ENCODE measurements around the gene PKP4.

Gene PKP4

DNA sequence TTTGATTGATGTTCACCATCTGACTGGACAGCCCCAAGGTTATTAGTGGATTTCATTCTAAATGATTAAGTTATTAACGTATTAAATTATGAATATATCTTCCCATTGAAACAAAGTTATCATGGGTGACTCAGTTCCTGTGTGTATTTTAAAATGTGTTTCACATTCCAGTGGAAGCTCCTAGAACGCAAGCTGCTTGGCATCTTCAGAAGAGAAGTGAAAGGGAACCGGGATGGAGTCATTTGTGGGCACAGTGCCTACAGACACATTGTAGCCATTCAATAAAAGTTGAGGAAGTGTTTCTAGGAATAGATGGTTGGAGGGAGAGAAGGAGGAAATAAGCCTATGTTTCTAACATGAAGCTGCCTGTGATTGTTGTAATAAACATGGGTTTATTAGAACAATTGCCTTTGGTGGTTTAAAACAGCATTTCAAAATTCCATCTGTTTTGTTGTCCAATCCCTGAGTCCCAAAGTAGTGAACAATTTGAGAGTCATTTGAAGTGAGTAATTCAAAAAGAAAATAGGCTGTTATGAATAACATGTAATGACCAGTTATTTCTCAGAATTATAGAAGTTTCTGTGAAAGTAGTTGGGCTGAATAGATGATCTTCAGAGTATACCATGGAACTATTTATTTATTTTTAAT, 143.5 kb downstream of the PKP4 start:
- DNase-seq: no peak

DNA sequence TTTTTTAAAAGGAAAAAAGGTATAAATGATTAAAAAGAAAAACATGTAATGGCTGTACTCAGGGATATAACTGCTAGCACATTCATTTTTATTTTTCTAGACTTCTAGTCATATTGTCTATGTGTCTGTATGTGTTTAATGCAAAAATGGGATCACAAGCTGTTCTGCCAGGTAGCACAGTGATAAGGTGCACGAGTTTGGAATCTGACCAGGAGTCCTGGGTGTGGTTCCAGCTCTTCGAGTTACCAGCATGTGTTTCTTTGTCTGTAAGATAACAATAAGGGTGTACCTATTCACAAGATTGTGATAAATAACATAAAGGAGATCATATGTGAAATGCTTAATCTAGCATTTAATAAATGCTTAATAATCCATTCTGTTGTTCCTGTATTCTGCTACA, 145.3 kb downstream of the PKP4 start:
- no peak for DNase-seq

DNA sequence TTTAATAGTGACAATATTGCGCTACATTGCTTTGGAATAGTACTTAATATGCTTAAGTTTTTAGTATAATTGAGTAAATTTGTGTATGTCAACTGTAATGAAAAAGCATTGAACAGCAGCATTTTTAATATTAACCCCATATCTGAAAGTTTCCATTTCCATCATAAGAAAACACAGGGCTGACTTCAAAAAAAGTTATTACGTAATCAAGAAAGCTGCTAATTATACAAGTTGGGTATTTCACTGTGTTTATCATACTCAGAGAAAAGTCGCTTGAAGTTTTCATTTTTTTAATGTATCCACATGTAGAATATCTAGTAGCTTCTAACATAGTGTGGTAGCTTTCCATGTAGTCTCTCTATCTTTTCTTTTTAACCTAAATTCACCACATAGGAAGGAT, 146.5 kb downstream of the PKP4 start:
- no peak for DNase-seq

DNA sequence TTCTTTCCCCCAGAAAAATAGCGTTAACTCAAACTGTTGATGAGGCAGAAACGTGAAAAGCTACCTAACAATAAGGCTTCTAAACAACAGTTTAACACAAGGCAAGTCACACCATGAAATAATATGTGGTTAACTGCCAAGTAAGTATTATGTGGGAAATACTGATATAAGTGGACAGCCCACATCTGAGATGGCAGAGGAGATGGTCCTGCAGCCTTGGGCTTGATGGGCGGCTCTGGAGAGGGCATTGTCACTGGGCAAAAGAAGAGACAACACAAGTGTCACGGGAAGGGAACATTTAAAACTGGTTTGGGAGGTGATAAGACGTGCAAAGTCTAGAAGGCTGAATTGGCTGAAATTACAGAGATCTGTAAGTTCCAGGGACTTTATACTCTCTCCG, 147.2 kb downstream of the PKP4 start:
- DNase-seq: no peak

DNA sequence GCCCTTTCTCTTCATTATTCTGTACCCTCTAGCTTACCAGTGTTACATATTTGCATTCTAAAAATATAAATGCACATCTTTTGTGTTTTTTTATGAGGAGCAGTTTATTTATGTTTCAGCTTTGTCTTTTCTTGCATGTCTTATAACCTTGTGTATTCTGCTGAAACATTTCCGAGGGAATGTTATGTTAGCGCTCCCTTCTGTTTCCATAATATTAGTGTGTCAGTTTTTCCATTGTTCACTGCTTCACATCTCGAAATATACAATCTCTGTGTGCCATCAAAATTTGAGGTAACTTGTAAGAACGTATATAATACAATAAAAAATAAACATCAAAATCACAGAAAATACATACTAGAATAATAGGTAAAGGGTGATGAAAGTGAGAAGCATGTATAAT, 153.3 kb downstream of the PKP4 start:
- DNase-seq: no peak

DNA sequence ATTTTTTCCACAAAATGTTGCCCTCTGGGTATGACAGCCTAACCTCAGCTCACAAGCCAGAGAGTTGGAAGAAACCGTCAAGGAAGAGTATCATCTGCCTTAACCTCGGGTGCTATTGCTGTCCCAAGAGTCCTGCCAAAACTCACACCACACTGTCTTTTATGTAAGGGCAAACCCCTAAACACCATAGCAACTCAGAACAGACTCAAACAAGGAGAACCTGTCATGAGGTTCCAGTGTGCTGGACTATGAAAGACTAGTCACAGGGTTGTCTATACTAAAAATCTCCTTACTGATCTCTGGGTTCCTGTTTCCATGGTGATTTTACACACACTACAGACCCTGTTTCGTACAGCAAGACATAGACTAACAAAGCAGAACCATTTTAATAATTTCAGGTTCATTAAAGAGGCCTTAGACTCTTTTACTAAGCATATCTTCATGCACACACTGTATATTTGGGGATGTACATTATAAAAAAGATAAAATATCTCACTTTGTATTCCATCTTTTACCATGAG, 159.8 kb downstream of the PKP4 start:
- DNase-seq: no peak

DNA sequence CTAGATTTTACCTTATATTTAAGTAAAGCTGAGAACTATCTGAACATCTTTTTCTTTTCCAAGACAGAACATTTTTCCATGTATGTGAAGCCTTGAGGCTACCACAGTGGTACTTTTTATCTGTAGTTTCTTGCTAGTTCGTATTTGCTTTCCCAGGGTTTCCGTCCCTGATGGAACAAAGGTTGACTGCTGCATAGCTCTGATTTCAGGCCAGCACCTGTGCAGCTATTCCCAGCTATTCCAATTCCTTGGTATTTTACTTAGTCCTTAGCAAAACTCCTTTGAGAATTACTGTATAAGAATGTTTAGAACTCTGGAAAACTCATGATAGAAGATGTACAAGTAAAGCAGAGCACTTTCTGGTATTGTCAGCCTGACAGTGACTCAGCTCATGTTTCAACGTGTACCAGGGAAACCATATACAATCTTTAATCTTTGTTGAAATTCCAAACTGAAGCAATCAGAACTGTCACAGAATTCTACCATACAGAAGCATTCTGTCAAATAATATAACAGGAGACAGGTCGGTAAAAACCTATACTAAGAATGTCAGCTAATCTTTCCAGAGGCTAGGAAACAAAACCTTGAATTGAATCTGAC, 162.2 kb downstream of the PKP4 start:
- DNase-seq: no peak

DNA sequence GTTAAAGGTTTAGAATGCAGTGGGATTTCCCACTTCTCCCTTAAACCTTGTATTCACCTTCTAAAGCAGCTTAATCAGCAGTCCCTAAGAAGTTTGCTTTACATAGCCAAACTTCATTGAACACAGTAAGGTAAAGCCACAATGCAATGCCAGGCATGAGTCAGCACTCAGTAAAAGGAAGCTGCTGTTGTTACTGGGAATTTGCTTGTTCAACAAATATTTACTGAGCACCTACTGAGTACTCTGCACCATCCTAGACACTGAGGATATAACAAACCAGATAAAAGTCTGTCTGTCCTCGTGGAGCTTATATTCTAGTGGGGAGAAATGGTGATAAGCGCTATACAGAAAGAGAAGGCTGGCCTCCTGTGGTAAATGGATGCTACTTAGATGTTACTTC, 162.7 kb downstream of the PKP4 start:
- DNase-seq: no peak

DNA sequence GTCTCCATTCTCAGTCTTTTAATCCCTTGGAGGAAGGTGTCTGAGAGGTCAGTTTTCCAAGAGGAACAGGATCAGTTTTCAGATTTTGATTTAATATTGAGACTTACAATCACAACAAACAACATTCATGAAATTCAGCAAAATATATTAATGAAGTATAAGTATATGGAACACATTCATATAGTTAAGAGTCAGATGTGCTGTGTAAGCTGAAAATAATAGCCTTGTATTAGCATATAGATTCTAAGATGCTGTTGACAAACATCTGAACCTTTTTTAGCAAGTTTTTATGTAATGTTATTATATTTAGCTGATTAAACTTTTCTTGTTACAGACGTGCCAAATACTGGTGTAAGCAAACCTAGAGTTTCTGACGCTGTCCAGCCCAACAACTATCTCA, 163.9 kb downstream of the PKP4 start:
- no peak for DNase-seq

DNA sequence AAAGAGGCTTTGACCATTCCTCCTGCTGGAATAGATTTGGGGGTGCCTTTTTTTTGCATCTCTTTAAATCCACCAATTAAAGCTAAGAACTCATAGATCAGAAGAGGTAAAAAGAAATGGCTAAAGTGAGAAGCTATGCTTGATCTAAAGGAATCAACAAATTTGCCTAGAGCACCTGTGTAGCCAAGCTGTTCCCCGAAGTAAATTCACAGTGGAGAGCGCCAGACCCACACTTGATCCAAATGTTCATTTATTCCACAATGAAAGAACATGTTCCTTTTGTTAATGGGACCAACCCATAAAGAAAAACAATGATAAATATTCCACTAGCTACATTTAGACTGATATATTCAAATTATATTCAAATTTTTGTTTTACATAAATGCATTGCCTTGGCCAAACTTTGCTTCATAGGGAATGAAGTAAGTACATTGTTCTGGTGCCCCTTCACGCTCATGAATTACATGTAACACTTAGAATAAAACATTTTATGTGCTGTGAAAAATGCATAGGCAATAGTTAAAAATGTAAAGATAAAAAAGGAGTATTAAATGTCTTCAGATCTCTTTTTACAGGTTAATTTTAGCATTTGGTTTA, 167.4 kb downstream of the PKP4 start:
- DNase-seq: no peak

DNA sequence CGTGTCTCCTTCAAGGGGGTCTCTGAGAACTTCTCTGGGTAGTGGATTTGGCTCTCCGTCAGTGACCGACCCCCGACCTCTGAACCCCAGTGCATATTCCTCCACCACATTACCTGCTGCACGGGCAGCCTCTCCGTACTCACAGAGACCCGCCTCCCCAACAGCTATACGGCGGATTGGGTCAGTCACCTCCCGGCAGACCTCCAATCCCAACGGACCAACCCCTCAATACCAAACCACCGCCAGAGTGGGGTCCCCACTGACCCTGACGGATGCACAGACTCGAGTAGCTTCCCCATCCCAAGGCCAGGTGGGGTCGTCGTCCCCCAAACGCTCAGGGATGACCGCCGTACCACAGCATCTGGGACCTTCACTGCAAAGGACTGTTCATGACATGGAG, 168.2 kb downstream of the PKP4 start:
- no peak for DNase-seq

DNA sequence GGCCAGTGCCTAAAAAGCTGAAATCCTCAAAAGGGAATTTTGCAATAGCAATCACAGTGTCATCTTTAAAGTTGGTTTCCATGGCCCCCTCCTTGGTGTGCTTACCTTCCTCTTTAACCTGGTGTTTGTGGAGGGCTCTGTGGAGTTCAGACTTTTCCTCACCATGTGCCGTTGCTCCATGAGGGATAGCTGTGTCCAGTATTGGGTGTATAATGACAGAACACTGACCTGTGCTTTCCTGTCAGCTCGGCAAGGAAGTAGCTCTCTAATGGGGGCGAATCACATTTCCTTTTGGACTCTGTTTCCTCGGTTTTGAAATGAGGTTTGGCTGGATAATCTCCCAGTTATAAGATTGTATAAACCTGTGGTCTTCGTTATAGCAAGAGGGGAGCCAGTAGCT, 172.4 kb downstream of the PKP4 start:
- DNase-seq: no peak

DNA sequence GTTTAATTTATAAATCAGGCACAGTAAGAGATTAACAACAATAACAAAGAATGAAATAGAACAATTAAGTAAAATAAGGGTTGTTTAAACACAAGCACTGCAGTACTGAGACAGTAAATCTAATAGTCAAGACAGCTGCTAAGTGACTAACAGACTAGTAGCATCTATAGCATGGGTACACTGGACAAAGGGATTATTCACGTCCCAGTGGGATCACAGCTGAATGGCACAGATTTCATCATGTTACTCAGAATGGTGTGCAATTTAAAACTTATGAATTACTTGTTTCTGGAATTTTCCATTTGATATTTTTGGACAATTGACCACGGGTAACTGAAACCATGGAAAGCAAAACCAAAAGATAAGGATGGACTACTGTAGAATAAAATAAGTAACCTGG, 176.5 kb downstream of the PKP4 start:
- no peak for DNase-seq

DNA sequence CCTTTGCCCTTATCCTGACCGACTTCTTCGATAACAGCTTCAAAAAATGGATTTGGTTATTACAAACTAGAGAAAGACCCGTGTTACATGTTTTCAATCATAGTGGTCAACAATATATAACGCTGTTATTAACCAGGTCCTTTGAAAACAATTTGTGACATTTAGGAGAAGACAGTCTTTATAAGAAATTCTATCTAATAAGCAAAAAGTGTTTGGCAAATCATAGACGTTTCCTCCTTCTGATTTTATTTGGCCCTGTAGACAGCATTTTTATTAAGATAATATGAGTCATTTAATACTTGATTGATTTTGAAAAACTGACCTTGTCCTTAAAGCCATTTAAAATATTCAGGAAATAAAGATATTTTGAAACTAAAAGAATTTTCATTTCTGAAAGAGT, 177.9 kb downstream of the PKP4 start:
- no peak for DNase-seq

DNA sequence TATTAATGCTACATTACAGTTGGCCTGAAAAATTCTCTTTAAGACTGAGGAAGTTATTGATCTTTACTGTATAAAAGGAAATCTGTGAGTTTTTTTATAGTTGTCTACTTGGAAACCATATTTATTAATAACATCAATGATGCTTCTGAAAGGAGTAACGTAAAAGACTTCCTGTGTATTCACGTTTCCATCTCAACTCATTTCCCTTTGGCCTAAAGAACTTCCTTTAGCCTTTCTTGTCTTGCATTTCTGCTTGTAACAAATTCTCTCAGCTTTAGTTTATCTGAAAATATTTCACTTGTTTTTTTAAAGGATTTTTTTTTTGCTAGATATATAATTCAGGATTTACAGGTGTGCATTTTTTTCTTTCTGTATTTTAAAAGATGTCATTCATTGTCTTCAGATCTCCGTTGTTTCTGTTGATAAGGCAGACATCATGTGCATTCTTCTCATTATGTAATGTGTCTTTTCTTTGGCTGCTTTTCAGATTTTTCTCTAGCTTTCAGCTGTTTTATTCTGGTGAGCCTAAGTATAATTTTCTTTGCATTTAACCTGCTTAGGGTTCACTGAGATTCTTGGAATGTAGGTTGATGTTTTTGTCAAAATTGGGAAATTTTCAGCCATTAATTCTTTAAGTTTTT, 179.3 kb downstream of the PKP4 start:
- no peak for DNase-seq

DNA sequence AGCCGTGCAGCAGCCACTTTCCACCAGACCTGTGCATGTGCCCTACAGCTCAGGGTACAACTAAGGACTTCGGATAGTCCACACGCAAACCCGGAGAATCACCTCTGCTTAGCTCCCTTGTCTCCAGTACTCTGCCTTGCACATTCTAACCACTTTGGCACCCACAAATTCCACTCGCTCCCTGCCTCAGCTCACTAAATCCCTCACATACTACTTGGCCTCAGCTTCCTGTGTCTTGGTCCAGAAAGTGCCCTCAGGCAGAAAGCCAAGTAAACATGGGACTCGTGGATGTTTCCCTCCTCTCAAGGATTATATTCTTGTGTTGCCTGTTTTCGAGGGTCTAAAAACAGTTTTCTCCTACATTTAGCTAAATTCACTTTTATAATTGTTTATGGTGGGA, 180.6 kb downstream of the PKP4 start:
- no peak for DNase-seq

DNA sequence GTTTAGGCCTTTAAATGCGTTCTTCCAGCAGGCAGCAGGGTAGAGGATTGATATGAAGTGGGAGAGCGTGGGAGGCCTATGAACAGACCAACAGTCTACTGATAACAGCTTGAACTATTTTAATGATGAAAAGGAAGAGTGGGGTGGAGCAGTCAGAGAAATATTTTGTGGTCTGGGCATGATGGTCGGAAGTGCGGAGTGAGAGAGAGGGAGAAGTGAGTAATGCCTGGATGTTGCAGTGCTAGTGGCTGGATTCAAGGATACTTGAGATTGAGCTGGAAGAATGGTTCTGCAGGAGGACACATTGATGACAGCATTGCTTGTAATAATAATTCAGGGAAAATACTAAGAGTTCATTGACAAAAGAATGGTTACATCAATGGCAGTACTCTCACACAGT, 187.4 kb downstream of the PKP4 start:
- DNase-seq: no peak

DNA sequence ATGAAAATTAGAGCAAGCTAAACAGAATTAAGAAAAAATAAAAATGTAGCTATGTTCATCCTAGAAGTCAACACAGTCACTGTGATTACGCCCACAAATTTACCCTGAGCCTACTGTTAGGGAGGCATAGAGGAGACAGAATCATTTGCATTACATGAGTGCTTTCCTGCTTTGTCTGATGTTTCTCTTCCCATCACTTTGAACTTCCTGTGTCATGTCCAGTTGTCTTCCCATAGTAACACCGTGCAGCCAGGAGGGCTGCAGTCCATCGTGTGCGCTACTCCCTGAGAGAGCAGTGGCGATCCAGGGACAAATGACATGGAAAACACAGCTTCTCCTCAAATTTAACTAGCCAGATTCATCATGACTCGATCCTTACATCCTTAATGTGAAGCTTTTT, 188.5 kb downstream of the PKP4 start:
- no peak for DNase-seq

DNA sequence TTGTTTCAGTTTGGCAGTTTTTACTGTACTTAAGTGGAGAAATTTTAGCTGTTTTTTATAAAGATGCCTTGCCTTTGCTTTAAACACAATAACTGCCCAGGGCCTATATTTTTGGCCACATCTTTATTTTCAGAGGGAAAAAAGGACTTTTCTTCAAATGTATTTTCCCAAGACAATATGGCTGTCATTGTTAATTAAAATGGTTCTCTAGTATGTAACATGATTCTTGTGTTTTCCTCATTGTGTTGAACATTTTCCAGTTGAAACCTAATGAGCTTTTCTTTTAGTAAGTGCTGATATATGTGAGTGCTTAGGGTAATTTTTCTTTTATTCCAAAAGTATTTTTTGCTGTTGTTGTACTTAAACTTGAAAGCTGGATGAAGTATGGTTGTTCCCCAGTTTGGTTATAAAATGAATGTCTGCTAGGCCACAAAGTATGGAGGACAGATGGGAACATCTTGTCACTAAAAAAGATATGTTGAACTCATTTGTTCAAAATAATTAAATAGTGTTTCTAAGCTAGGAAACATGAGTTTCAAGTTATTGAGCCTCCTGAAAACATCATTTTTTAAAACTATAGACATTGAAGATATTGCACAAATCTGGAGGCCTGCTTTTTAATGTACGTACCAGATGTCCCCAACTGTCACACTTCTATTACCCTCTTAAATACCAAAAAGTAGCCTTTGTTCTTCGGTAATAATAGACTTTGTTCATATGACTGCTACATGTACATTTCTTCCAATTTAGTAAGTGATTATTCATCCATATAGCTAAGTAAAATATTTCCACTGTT, 190.9 kb downstream of the PKP4 start:
- DNase-seq: no peak

DNA sequence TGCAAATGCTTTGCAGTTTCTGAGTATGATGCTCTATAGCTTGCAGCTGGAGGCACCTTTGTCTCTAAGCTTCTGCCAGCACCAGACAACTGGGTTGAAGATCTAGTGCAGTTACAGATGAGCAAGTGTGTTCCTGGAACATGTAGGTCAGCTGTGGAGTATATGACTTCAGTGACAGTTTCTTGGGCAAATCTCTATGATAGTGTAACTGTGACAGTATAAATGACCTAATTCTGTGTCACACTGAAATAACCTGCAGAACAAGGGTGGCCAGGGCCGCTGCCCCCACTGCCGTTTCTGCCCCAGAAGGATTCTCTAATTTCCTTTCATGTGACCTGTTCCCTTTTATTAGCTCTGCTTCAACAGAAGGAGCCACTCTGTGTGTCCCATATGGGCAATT, 193.1 kb downstream of the PKP4 start:
- no peak for DNase-seq

DNA sequence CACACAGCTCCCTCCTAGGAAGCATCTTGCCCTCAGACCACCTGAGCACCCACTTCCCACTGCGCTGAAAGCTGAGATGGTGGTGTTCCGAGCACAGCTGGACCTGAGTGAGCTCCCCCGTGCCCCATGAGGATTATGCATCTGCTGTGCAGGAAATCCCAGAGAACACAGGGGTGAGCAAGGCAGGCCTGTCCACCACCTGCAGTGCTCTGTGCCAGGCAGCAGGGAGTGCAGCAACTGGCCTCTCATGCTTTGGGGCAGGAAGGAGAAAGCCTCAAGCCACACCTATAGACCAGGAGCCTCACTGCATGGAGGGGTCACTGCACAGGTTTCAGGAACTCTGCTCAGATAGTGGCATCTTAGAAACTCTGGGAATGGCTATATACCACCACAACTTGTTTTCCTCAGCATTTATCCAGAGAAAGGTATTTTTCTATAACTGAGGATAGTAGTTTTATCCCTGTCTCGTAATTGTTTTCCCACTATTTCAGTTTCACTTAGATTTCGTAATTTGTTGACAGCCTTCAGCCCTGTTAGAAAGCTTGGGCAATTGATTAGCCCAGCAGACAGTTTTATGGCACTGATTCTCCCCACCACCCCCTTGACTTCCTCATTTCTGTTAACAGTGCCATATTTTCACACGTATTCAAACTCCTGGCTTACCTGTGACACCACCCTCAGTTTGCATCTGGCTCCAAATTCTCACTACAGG, 194.1 kb downstream of the PKP4 start:
- no peak for DNase-seq

DNA sequence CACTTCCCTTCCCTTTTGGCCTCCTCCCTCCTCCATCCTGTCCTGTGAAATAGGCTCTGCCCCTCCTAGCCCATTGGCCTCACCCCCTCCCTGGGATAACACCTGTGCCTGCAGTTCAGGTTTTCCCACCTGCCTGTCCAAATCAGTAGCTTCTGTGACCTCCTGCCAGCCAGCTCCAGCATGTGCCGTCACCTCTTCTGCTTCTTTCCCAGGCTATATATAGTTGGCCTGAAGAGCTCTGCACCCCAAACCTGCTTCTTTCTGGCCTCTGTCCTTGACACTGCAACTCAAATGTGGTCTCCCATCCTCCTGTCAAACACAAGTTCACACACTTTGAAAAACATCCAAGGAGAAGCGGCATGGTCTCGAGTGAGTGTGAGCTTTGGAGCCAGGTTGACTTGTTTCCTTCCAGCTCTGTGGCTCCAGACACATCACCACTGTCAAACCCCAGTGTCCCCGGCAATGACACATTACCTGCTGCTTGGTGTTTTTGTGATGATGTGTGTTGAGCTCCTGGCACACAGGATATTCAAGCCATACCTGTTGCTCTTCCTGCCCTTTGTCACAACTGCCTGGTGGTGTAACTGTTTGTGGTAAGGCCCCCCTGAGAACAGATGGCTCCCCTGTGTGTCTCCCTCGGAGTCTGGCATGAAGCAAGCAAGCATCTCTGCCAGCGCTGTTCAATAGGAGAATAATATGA, 194.8 kb downstream of the PKP4 start:
- DNase-seq: no peak

Measured in CD4-positive, alpha-beta T cell treated with Interleukin-4 for 4 hours (primary cell).